H1 (cell line): Measurements from ENCODE around the gene CRABP2. TPM values are rescaled to one million over a fixed set of nuclear protein-coding genes. Genes with fewer than 3 reads are reported as not detected.
A peak's percentile ranks its signal among the peaks of the same experiment; 100 is the strongest.

Experiments
- CREB1 ChIP-seq: IDR thresholded peaks from 2 replicates; pipeline ENCODE4 v1.6.1; 2012; ENCODE audit warnings: inconsistent platforms
- CTCF ChIP-seq, 3 experiments: IDR thresholded peaks; 1 replicate in 2 of 3; 2 replicates in 1 of 3; pipeline versions ENCODE4 v1.5.1 to v1.6.1; 2011; ENCODE audit warnings: low read length in 3 of 3, mild to moderate bottlenecking in 3 of 3, inconsistent platforms in 2 of 3, low read depth in 1 of 3, moderate library complexity in 1 of 3; ENCODE audit not compliant: insufficient read depth in 1 of 3; ENCODE audit errors: control extremely low read depth in 1 of 3
- EZH2 ChIP-seq: fragments of 200-600 bp; sonication (generic); IDR thresholded peaks from 2 replicates; pipeline ENCODE4 v1.7.1; 2012; ENCODE audit warnings: low read depth, mild to moderate bottlenecking, moderate library complexity, low read length, inconsistent platforms; ENCODE audit not compliant: severe bottlenecking
- HDAC6 ChIP-seq: IDR thresholded peaks from one replicate; pipeline ENCODE4 v1.7.1; 2012; ENCODE audit warnings: low read depth, mild to moderate bottlenecking, inconsistent platforms, low read length, moderate library complexity
- RBBP5 ChIP-seq: IDR thresholded peaks from 2 replicates; pipeline ENCODE4 v1.7.1; 2012; ENCODE audit warnings: low read depth, mild to moderate bottlenecking, inconsistent platforms, low read length, moderate library complexity, borderline replicate concordance
- RFX5 ChIP-seq: IDR thresholded peaks from 2 replicates; pipeline ENCODE4 v1.6.1; 2011; ENCODE audit warnings: low read depth, low read length, improper control_type of control experiment, borderline replicate concordance
- SAP30 ChIP-seq: fragments of 300-600 bp; sonication (generic); IDR thresholded peaks from 2 replicates; pipeline ENCODE4 v1.7.1; 2012; ENCODE audit warnings: low read length, moderate library complexity, mild to moderate bottlenecking, inconsistent platforms; ENCODE audit not compliant: insufficient read depth, insufficient replicate concordance
- SIRT6 ChIP-seq: IDR thresholded peaks from one replicate; pipeline ENCODE4 v1.7.1; 2012; ENCODE audit warnings: low read length, inconsistent platforms
- SUZ12 ChIP-seq: fragments of 200-600 bp; sonication (generic); IDR thresholded peaks from 2 replicates; pipeline ENCODE4 v1.6.1; 2012; ENCODE audit warnings: mild to moderate bottlenecking, inconsistent platforms, low read length, moderate library complexity, mixed read lengths
- polyA plus RNA-seq, 7 experiments: library from polyadenylated mRNA; depleted of rRNA in 3 of 7; stranded (reverse) in 5 of 7; unstranded in 2 of 7; fragments of >200 nt in 5 of 7; fragments of 200-250 nt in 2 of 7; gene quantifications; 1 replicate in 5 of 7; 2 replicates in 1 of 7; 4 replicates in 1 of 7; pipeline versions ENCODE4 v1.2.1 to v1.2.3, GENCODE V29; 2011 to 2013; ENCODE audit warnings: missing spikeins in 2 of 7, mixed read lengths in 2 of 7
- total RNA-seq: library from RNA; stranded (reverse); fragmentation: NEBNext Ultra II Directional; extraction: Animal tissue kit (Norgen Biotek cat#: 25700); gene quantifications from 2 replicates; pipeline ENCODE4 v1.2.1, GENCODE V29; 2021

CRABP2 gene
- total and polyA plus RNA-seq, 2 of the 8 experiments (the other 6 are each of a cell fraction or from before 2014, with no cell fraction given) = 69.2 to 119 TPM

GRCh38 chr1:156725683-156726280 is 20.4 kb upstream of the CRABP2 start (continued):
- TF ChIP-seq CTCF (IDR thresholded peaks at IDR 0.05; ENCODE audit: control extremely low read depth in 1 of 3, insufficient read depth in 1 of 3, low read depth in 1 of 3, low read length in 3 of 3) = peak; percentile 97 to 99 (median 98)
- TF ChIP-seq HDAC6 = no peak
- peak; percentile 81 for TF ChIP-seq SAP30
- TF ChIP-seq EZH2 = no peak
- no peak for TF ChIP-seq SIRT6
- TF ChIP-seq SUZ12 = no peak
- TF ChIP-seq RFX5 = no peak; the same call in 1 of the 2 replicates
- TF ChIP-seq RBBP5 = 0 out of 2 replicates have a peak, but pooled peaks have one; percentile 54
- TF ChIP-seq CREB1 = peak; percentile 45; the same call in 1 of the 2 replicates
